ENCODE data around the gene ANGPTL3. TPM values are rescaled to one million over a fixed set of nuclear protein-coding genes. Genes with fewer than 3 reads are reported as not detected.

The ANGPTL3 gene
- total RNA-seq, 4 donors from 2014 or later = 0.33 to 0.71 TPM; not detected in 2

DNA sequence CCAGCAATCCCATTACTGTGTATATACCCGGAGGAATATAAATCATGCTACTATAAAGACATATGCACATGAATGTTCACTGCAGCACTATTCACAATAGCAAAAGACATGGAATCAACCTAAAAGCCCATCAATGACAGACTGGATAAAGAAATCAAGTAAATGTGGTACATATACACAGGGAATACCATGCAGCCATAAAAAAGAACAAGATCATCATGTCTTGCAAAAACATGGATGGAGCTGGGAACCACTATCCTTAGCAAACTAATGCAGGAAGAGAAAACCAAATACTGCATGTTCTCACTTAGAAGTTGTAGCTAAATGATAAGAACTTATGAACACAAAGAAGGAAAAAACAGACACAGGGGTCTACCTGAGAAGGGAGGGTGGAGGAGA is 6.4 kb upstream of the ANGPTL3 start:
- ATAC-seq (no peak), DNase-seq (no peak)
- Histone ChIP-seq H3K27ac (no peak overlapping the region), H3K4me3 (no peak overlapping the region), H3K36me3 (no peaks in the 10 kb centered on the region), H3K9me3 (no peaks in the 10 kb centered on the region), H3K27me3 (no peaks in the 10 kb centered on the region), H3K4me1 (no peaks in the 10 kb centered on the region)
- intact Hi-C loops (cut with DNase I; ENCODE audit: low total_unique reads) (no loop called here), in situ Hi-C loops (cut with MboI; ENCODE audit: low sequenced_read_pairs in 4 of 4) (no loop called here)
- TF ChIP-seq, protein P1, sequence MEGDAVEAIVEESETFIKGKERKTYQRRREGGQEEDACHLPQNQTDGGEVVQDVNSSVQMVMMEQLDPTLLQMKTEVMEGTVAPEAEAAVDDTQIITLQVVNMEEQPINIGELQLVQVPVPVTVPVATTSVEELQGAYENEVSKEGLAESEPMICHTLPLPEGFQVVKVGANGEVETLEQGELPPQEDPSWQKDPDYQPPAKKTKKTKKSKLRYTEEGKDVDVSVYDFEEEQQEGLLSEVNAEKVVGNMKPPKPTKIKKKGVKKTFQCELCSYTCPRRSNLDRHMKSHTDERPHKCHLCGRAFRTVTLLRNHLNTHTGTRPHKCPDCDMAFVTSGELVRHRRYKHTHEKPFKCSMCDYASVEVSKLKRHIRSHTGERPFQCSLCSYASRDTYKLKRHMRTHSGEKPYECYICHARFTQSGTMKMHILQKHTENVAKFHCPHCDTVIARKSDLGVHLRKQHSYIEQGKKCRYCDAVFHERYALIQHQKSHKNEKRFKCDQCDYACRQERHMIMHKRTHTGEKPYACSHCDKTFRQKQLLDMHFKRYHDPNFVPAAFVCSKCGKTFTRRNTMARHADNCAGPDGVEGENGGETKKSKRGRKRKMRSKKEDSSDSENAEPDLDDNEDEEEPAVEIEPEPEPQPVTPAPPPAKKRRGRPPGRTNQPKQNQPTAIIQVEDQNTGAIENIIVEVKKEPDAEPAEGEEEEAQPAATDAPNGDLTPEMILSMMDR (IDR thresholded peaks at IDR 0.05 in 4 of 5, conservative IDR thresholded peaks at IDR 0.05 in 1 of 5) = no peak
- TF ChIP-seq POLR2A (IDR thresholded peaks at IDR 0.05) = no peak

DNA sequence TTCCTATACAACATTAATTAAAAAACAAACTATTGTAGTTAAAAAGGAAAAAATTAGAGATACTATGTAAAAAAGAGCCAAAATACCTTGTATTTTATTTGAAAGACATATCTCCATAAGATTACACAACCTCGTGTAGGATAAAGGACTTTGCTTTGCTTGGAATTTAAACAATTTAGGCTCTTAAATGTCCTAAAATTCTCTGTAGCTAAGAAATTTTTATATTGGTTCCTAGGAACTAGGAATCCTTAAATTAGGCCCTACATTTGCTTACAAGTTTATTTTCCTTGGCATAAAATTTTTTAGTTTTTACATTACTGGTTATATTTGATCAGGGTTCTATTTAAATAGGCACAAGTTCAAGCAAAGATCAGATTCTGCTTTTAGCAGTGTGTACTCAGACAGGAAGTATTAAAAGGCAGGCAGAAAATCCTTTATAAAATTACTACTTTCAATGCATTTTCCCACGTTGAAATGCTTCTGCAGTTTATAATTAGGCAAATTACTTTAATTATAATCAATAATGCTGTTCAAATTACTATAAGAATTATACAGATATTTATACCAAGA is 3.4 kb upstream of the ANGPTL3 start:
- no peak for ATAC-seq
- no peak for TF ChIP-seq POLR2A (IDR thresholded peaks at IDR 0.05)
- Histone ChIP-seq H3K36me3 (no peaks in the 10 kb centered on the region), H3K4me3 (no peak overlapping the region), H3K4me1 (no peaks in the 10 kb centered on the region), H3K27ac (no peak overlapping the region), H3K27me3 (no peaks in the 10 kb centered on the region), H3K9me3 (no peaks in the 10 kb centered on the region)
- in situ Hi-C loops (cut with MboI; ENCODE audit: low sequenced_read_pairs in 4 of 4) (no loop called here), intact Hi-C loops (cut with DNase I; ENCODE audit: low total_unique reads) (no loop called here)
- no peak for DNase-seq

DNA sequence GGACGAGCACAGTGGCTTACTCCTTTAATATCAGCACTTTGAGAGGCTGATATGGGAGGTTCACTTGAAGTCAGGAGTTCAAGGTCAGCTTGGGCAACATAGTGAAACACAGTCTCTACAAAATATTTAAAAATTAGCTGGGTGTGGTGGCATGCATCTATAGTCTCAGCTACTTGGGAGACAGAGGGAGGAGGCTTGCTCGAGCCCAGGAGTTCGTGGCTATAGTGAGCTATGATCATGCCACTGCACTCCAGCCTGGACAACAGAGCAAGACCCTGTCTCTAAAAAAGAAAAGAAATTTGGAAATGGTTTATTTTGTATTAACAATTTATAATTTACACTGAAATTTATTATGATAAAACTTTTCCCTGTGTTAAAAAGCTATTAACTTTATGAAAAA is 1.7 kb upstream of the ANGPTL3 start:
- Histone ChIP-seq H3K4me1 (no peaks in the 10 kb centered on the region), H3K27me3 (no peaks in the 10 kb centered on the region), H3K36me3 (no peaks in the 10 kb centered on the region), H3K9me3 (no peaks in the 10 kb centered on the region), H3K4me3 (no peak overlapping the region), H3K27ac (no peak overlapping the region)
- TF ChIP-seq, protein P1 (IDR thresholded peaks at IDR 0.05 in 4 of 5, conservative IDR thresholded peaks at IDR 0.05 in 1 of 5) = no peak
- TF ChIP-seq POLR2A (IDR thresholded peaks at IDR 0.05) = no peak
- in situ Hi-C loops (cut with MboI; ENCODE audit: low sequenced_read_pairs in 4 of 4) = no loop called here
- DNase-seq (no peak), ATAC-seq (no peak)
- intact Hi-C loops (cut with DNase I; ENCODE audit: low total_unique reads) = no loop called here

DNA sequence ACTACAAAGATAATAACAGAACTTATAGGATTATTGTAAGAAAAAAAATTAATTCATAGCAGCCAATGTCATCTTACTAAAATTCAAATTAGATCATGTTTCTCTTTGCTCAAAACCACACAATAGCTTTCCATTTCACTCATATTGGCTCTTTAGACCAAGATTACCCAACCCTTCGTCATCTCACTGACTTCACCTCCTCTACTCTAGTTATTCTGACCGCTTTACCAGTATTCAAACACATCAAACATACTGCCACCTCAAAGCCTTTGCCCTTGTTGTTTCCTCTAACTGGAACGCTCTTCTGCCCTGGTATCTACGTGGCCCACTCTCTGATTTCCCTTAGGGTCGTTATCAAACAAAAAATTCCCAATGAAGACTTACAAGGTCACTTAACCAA is 1.7 kb downstream of the ANGPTL3 start:
- no peaks in the 10 kb centered on the region for H3K4me1 ChIP-seq
- in situ Hi-C loops (cut with MboI; ENCODE audit: low sequenced_read_pairs in 4 of 4) (no loop called here), intact Hi-C loops (cut with DNase I; ENCODE audit: low total_unique reads) (no loop called here)
- no peaks in the 10 kb centered on the region for H3K27me3 ChIP-seq
- no peaks in the 10 kb centered on the region for H3K9me3 ChIP-seq
- DNase-seq = no peak
- TF ChIP-seq POLR2A (IDR thresholded peaks at IDR 0.05) = no peak
- TF ChIP-seq, protein P1 (IDR thresholded peaks at IDR 0.05 in 4 of 5, conservative IDR thresholded peaks at IDR 0.05 in 1 of 5) = no peak
- no peak overlapping the region for H3K4me3 ChIP-seq
- no peak overlapping the region for H3K27ac ChIP-seq
- H3K36me3 ChIP-seq = no peaks in the 10 kb centered on the region
- no peak for ATAC-seq

DNA sequence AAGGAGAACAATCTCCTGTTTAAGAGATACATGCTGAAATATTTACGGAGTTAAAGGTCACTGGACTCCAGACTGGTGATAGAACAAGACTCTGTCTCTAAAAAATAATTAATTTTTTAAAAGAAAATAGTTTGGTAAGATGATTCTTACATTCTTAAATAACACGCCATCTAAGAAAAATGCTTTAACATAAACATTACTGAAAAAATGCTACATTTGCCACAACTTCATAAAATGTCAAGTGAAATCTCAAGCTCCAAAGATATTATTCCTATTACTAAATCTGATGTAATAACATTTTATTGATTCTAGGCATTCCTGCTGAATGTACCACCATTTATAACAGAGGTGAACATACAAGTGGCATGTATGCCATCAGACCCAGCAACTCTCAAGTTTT is 4.1 kb downstream of the ANGPTL3 start:
- intact Hi-C loops (cut with DNase I; ENCODE audit: low total_unique reads) (no loop called here), in situ Hi-C loops (cut with MboI; ENCODE audit: low sequenced_read_pairs in 4 of 4) (no loop called here)
- H3K36me3 ChIP-seq = no peaks in the 10 kb centered on the region
- ATAC-seq (no peak), DNase-seq (no peak)
- no peaks in the 10 kb centered on the region for H3K4me1 ChIP-seq
- no peak overlapping the region for H3K27ac ChIP-seq
- no peak overlapping the region for H3K4me3 ChIP-seq
- H3K27me3 ChIP-seq = no peaks in the 10 kb centered on the region
- TF ChIP-seq, protein P1 (IDR thresholded peaks at IDR 0.05 in 4 of 5, conservative IDR thresholded peaks at IDR 0.05 in 1 of 5) = no peak
- TF ChIP-seq POLR2A (IDR thresholded peaks at IDR 0.05) = no peak
- H3K9me3 ChIP-seq = no peaks in the 10 kb centered on the region

All from gastrocnemius medialis (tissue), 4 donors.